ENCODE measurements around the gene NCOA1.

The NCOA1 gene

DNA sequence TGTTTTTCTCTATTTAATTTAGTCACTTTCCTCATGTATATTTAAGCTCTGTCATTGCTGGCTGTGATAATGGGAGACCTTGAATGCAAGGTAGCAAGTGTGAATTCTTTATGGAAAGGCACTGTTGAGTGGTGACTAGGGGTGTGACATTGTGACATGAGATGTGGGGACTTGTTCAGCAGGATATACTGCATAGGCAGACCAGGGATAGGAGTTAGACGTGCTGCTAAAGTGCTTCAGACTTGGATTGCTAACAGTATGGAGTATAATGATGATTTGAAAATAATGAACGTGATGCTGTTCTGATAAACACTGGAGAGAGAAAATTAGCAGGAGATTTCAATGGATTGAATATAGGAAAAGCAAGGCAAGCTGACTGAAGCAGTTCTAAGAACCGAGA lies 135.1 kb downstream of the NCOA1 start:
- CTCF ChIA-PET = interaction anchor here (0.5 kb wide), 1 partner anchor 12 kb away, joined by 3 read pairs; no protein-coding TSS in a partner anchor

More for the DNA sequence above, 135.1 kb downstream of the NCOA1 start:
- POLR2A ChIA-PET = no interaction called here
- H3K36me3 ChIP-seq (ENCODE audit: control insufficient read depth in 2 of 2, insufficient read depth in 1 of 2, low read length in 2 of 2) = no peaks in the 10 kb centered on the region
- no peak overlapping the region for H3K27ac ChIP-seq (ENCODE audit: extremely low read depth, low read depth, low read length)
- no peaks in the 10 kb centered on the region for H3K4me1 ChIP-seq (ENCODE audit: control insufficient read depth, insufficient read depth, low read length)
- H3K9me3 ChIP-seq (ENCODE audit: control insufficient read depth, insufficient read depth, low read depth, low read length) = no peaks in the 10 kb centered on the region
- H3K4me3 ChIP-seq (ENCODE audit: low read depth, low read length) = no peak overlapping the region
- TF ChIP-seq ZSCAN23 (tag by site-specific recombination; IDR thresholded peaks at IDR 0.05) (no peak), SCRT1 (tag by site-specific recombination; IDR thresholded peaks at IDR 0.05; ENCODE audit: borderline replicate concordance) (no peak), YY2 (tag by site-specific recombination; IDR thresholded peaks at IDR 0.05) (no peak), ZNF426 (tag by site-specific recombination; IDR thresholded peaks at IDR 0.05) (no peak), ZNF354C (tag by site-specific recombination; IDR thresholded peaks at IDR 0.05; ENCODE audit: borderline replicate concordance, low read depth) (no peak), KLF16 (tag by site-specific recombination; IDR thresholded peaks at IDR 0.05) (no peak), ZNF701 (tag by site-specific recombination; IDR thresholded peaks at IDR 0.05) (no peak), ZNF157 (tag by site-specific recombination; IDR thresholded peaks at IDR 0.05) (no peak), ZNF169 (tag by site-specific recombination; IDR thresholded peaks at IDR 0.05) (no peak), MZF1 (tag by site-specific recombination; IDR thresholded peaks at IDR 0.05; ENCODE audit: borderline replicate concordance) (no peak), ZNF623 (tag by site-specific recombination; IDR thresholded peaks at IDR 0.05) (no peak), ZNF776 (tag by site-specific recombination; IDR thresholded peaks at IDR 0.05; ENCODE audit: borderline replicate concordance) (no peak), ZNF473 (tag by site-specific recombination; IDR thresholded peaks at IDR 0.05) (no peak), ZFP3 (tag by site-specific recombination; IDR thresholded peaks at IDR 0.05; ENCODE audit: low read depth) (no peak)
- TF ChIP-seq, protein P1, sequence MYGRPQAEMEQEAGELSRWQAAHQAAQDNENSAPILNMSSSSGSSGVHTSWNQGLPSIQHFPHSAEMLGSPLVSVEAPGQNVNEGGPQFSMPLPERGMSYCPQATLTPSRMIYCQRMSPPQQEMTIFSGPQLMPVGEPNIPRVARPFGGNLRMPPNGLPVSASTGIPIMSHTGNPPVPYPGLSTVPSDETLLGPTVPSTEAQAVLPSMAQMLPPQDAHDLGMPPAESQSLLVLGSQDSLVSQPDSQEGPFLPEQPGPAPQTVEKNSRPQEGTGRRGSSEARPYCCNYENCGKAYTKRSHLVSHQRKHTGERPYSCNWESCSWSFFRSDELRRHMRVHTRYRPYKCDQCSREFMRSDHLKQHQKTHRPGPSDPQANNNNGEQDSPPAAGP (tag by site-specific recombination; IDR thresholded peaks at IDR 0.05) = no peak
- TF ChIP-seq, protein P2, sequence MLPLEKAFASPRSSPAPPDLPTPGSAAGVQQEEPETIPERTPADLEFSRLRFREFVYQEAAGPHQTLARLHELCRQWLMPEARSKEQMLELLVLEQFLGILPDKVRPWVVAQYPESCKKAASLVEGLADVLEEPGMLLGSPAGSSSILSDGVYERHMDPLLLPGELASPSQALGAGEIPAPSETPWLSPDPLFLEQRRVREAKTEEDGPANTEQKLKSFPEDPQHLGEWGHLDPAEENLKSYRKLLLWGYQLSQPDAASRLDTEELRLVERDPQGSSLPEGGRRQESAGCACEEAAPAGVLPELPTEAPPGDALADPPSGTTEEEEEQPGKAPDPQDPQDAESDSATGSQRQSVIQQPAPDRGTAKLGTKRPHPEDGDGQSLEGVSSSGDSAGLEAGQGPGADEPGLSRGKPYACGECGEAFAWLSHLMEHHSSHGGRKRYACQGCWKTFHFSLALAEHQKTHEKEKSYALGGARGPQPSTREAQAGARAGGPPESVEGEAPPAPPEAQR (tag by site-specific recombination; IDR thresholded peaks at IDR 0.05) = no peak
- TF ChIP-seq, protein P3, sequence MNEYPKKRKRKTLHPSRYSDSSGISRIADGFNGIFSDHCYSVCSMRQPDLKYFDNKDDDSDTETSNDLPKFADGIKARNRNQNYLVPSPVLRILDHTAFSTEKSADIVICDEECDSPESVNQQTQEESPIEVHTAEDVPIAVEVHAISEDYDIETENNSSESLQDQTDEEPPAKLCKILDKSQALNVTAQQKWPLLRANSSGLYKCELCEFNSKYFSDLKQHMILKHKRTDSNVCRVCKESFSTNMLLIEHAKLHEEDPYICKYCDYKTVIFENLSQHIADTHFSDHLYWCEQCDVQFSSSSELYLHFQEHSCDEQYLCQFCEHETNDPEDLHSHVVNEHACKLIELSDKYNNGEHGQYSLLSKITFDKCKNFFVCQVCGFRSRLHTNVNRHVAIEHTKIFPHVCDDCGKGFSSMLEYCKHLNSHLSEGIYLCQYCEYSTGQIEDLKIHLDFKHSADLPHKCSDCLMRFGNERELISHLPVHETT (tag by site-specific recombination; IDR thresholded peaks at IDR 0.05) = no peak
- TF ChIP-seq, protein P4, sequence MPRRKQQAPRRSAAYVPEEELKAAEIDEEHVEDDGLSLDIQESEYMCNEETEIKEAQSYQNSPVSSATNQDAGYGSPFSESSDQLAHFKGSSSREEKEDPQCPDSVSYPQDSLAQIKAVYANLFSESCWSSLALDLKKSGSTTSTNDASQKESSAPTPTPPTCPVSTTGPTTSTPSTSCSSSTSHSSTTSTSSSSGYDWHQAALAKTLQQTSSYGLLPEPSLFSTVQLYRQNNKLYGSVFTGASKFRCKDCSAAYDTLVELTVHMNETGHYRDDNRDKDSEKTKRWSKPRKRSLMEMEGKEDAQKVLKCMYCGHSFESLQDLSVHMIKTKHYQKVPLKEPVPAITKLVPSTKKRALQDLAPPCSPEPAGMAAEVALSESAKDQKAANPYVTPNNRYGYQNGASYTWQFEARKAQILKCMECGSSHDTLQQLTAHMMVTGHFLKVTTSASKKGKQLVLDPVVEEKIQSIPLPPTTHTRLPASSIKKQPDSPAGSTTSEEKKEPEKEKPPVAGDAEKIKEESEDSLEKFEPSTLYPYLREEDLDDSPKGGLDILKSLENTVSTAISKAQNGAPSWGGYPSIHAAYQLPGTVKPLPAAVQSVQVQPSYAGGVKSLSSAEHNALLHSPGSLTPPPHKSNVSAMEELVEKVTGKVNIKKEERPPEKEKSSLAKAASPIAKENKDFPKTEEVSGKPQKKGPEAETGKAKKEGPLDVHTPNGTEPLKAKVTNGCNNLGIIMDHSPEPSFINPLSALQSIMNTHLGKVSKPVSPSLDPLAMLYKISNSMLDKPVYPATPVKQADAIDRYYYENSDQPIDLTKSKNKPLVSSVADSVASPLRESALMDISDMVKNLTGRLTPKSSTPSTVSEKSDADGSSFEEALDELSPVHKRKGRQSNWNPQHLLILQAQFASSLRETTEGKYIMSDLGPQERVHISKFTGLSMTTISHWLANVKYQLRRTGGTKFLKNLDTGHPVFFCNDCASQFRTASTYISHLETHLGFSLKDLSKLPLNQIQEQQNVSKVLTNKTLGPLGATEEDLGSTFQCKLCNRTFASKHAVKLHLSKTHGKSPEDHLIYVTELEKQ (tag by site-specific recombination; IDR thresholded peaks at IDR 0.05; ENCODE audit: borderline replicate concordance) = no peak
- TF ChIP-seq, protein P5, sequence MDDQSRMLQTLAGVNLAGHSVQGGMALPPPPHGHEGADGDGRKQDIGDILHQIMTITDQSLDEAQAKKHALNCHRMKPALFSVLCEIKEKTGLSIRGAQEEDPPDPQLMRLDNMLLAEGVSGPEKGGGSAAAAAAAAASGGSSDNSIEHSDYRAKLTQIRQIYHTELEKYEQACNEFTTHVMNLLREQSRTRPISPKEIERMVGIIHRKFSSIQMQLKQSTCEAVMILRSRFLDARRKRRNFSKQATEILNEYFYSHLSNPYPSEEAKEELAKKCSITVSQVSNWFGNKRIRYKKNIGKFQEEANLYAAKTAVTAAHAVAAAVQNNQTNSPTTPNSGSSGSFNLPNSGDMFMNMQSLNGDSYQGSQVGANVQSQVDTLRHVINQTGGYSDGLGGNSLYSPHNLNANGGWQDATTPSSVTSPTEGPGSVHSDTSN (CRISPR knock-in tag; IDR thresholded peaks at IDR 0.05) = no peak
- TF ChIP-seq, protein P6, sequence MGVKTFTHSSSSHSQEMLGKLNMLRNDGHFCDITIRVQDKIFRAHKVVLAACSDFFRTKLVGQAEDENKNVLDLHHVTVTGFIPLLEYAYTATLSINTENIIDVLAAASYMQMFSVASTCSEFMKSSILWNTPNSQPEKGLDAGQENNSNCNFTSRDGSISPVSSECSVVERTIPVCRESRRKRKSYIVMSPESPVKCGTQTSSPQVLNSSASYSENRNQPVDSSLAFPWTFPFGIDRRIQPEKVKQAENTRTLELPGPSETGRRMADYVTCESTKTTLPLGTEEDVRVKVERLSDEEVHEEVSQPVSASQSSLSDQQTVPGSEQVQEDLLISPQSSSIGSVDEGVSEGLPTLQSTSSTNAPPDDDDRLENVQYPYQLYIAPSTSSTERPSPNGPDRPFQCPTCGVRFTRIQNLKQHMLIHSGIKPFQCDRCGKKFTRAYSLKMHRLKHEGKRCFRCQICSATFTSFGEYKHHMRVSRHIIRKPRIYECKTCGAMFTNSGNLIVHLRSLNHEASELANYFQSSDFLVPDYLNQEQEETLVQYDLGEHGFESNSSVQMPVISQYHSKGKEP (tag by site-specific recombination; IDR thresholded peaks at IDR 0.05) = no peak
